Caco-2 (cell line): ENCODE data around the gene CDKN3. TPM values are rescaled to one million over a fixed set of nuclear protein-coding genes. Genes with fewer than 3 reads are reported as not detected.
A peak's percentile ranks its signal among the peaks of the same experiment; 100 is the strongest.

Experiments used
- BruUV-seq: library from RNA; stranded (reverse); fragments of 400-500 nt; replicated peaks from 2 replicates; lab custom pipeline; 2021; lab: Mats Ljungman, UMichigan
- CTCF ChIA-PET: fragments of 300-600 bp; sonication (Branson Sonifier 250); formaldehyde crosslinking; loops from one replicate; lab custom pipeline; 2022; ENCODE audit warnings: antibody characterized with exemption; lab: Charles Lee
- POLR2A ChIA-PET: fragments of 300-600 bp; sonication (Branson Sonifier 250); formaldehyde crosslinking; loops from one replicate; lab custom pipeline; 2022; ENCODE audit warnings: antibody characterized with exemption; lab: Charles Lee
- DNase-seq, 2 experiments: peaks; one replicate each; pipeline versions ENCODE4 v3.0.0 to v3.0.0-alpha.2; 2020 to 2022
- H3K27me3 ChIP-seq: replicated peaks from 2 replicates; pipeline ENCODE4 v1.6.0; 2011; ENCODE audit warnings: low read length; ENCODE audit not compliant: control insufficient read depth, insufficient read depth
- H3K36me3 ChIP-seq: 2 replicates; pipeline ENCODE4 v1.5.1; 2011; ENCODE audit warnings: low read length; ENCODE audit not compliant: control insufficient read depth, insufficient read depth
- H3K4me1 ChIP-seq: fragments of 250-450 bp; sonication (Bioruptor Pico); 2 replicates; pipeline ENCODE4 v1.5.1; 2020; ENCODE audit warnings: mild to moderate bottlenecking
- H3K4me3 ChIP-seq: 2 replicates; pipeline ENCODE4 v1.5.1; 2011; ENCODE audit warnings: low read depth, mild to moderate bottlenecking, control low read depth, low read length
- H3K9me3 ChIP-seq: fragments of 250-450 bp; sonication (Bioruptor Pico); 2 replicates; pipeline ENCODE4 v1.5.1; 2020; ENCODE audit warnings: mild to moderate bottlenecking, moderate library complexity
- H3K27ac Mint-ChIP-seq: one replicate; pipeline ENCODE4 v1.8.0; 2022; ENCODE audit warnings: mixed read lengths; ENCODE audit not compliant: unreplicated experiment
- H3K27me3 Mint-ChIP-seq: one replicate; pipeline ENCODE4 v1.8.0; 2022; ENCODE audit warnings: mixed read lengths; ENCODE audit not compliant: insufficient read depth, unreplicated experiment
- H3K36me3 Mint-ChIP-seq: one replicate; pipeline ENCODE4 v1.8.0; 2022; ENCODE audit warnings: mild to moderate bottlenecking, mixed read lengths; ENCODE audit not compliant: insufficient read depth, unreplicated experiment
- H3K4me1 Mint-ChIP-seq: one replicate; pipeline ENCODE4 v1.8.0; 2022; ENCODE audit warnings: low read depth, mixed read lengths; ENCODE audit not compliant: unreplicated experiment
- H3K4me3 Mint-ChIP-seq: one replicate; pipeline ENCODE4 v1.8.0; 2022; ENCODE audit warnings: mild to moderate bottlenecking, moderate library complexity, mixed read lengths; ENCODE audit not compliant: unreplicated experiment
- H3K9me3 Mint-ChIP-seq: one replicate; pipeline ENCODE4 v1.8.0; 2022; ENCODE audit warnings: mixed read lengths; ENCODE audit not compliant: unreplicated experiment
- CTCF ChIP-seq, 2 experiments: fragments of 200-600 bp in 1 of 2; IDR thresholded peaks; 1 replicate in 1 of 2; 2 replicates in 1 of 2; pipeline versions ENCODE4 v1.5.1 to v1.8.0; 2011 to 2022; ENCODE audit warnings: antibody characterized with exemption in 1 of 2, control low read depth in 1 of 2, inconsistent platforms in 1 of 2, low read depth in 1 of 2, low read length in 1 of 2, mild to moderate bottlenecking in 1 of 2, moderate library complexity in 1 of 2; ENCODE audit not compliant: insufficient read depth in 1 of 2, severe bottlenecking in 1 of 2, unreplicated experiment in 1 of 2
- intact Hi-C: fragments of 100-400 bp; cut with micrococcal nuclease; formaldehyde crosslinking; loops from one replicate; pipeline ENCODE4 v1.10.0; 2022; ENCODE audit not compliant: unreplicated experiment
- total RNA-seq: library from RNA; stranded (reverse); gene quantifications from 2 replicates; pipeline ENCODE4 v1.2.3, GENCODE V29; 2022

Gene CDKN3
- total RNA-seq, 1 experiment from 2014 or later = 83.0 TPM

- no peak overlapping the region for H3K4me3 Mint-ChIP-seq
- Histone ChIP-seq H3K27me3 (no peaks in the 10 kb centered on the region), H3K36me3 (no peaks in the 10 kb centered on the region), H3K4me3 (no peak overlapping the region), H3K9me3 (no peaks in the 10 kb centered on the region), H3K4me1 (peaks cover 15% of the 10 kb centered on the region)
- no peak overlapping the region for H3K27ac Mint-ChIP-seq
- ChIA-PET CTCF (no interaction called here), POLR2A (no interaction called here)
- H3K9me3 Mint-ChIP-seq = no peaks in the 10 kb centered on the region
- peaks cover 19% of the 10 kb centered on the region for H3K4me1 Mint-ChIP-seq
- no peaks in the 10 kb centered on the region for H3K36me3 Mint-ChIP-seq
- BruUV-seq = no TSS peak
- intact Hi-C loops = no loop called here
- no peaks in the 10 kb centered on the region for H3K27me3 Mint-ChIP-seq
- DNase-seq = no peak
- no peak for TF ChIP-seq CTCF (IDR thresholded peaks at IDR 0.05; ENCODE audit: insufficient read depth in 1 of 2, low read depth in 1 of 2, low read length in 1 of 2, severe bottlenecking in 1 of 2, unreplicated experiment in 1 of 2)
Observed at GRCh38 chr14:54383835-54384234, 13.0 kb upstream of the CDKN3 start.

GRCh38 chr14:54385556-54385955 is 11.3 kb upstream of the CDKN3 start:
- no peaks in the 10 kb centered on the region for H3K27me3 ChIP-seq
- Mint-ChIP-seq H3K27me3 (no peaks in the 10 kb centered on the region), H3K4me3 (no peak overlapping the region), H3K36me3 (no peaks in the 10 kb centered on the region), H3K4me1 (peaks cover 19% of the 10 kb centered on the region), H3K9me3 (no peaks in the 10 kb centered on the region), H3K27ac (no peak overlapping the region)
- TF ChIP-seq CTCF (IDR thresholded peaks at IDR 0.05; ENCODE audit: insufficient read depth in 1 of 2, low read depth in 1 of 2, low read length in 1 of 2, severe bottlenecking in 1 of 2, unreplicated experiment in 1 of 2) = no peak
- ChIA-PET CTCF (interaction anchor here (0.6 kb wide), 1 partner anchor 19 kb away, joined by 3 read pairs; no protein-coding TSS in a partner anchor), POLR2A (interaction anchor here (2.8 kb wide), 1 partner anchor 11 kb away, joined by 10 read pairs; the partner anchor contains the start of gene CDKN3)
- intact Hi-C loops = no loop called here
- H3K9me3 ChIP-seq = no peaks in the 10 kb centered on the region
- no peak for DNase-seq
- no TSS peak for BruUV-seq
- no peak overlapping the region for H3K4me3 ChIP-seq
- peaks cover 15% of the 10 kb centered on the region for H3K4me1 ChIP-seq
- H3K36me3 ChIP-seq = no peaks in the 10 kb centered on the region

GRCh38 chr14:54387328-54387727 is 9.5 kb upstream of the CDKN3 start:
- no peak for TF ChIP-seq CTCF (IDR thresholded peaks at IDR 0.05; ENCODE audit: insufficient read depth in 1 of 2, low read depth in 1 of 2, low read length in 1 of 2, severe bottlenecking in 1 of 2, unreplicated experiment in 1 of 2)
- CTCF ChIA-PET = interaction anchor here (0.9 kb wide), 1 partner anchor 9 kb away, joined by 7 read pairs; the partner anchor contains the start of gene CDKN3
- Histone ChIP-seq H3K4me1 (peaks cover 15% of the 10 kb centered on the region), H3K36me3 (no peaks in the 10 kb centered on the region), H3K27me3 (no peaks in the 10 kb centered on the region), H3K9me3 (no peaks in the 10 kb centered on the region), H3K4me3 (no peak overlapping the region)
- Mint-ChIP-seq H3K27ac (no peak overlapping the region), H3K4me3 (no peak overlapping the region), H3K4me1 (peaks cover 19% of the 10 kb centered on the region), H3K27me3 (no peaks in the 10 kb centered on the region), H3K9me3 (no peaks in the 10 kb centered on the region), H3K36me3 (no peaks in the 10 kb centered on the region)
- peak; percentile 25 to 47 for DNase-seq
- POLR2A ChIA-PET = interaction anchor here (2.8 kb wide), 1 partner anchor 10 kb away, joined by 10 read pairs; the partner anchor contains the start of gene CDKN3
- BruUV-seq = no TSS peak
- intact Hi-C loops = no loop called here
